H1 (cell line): ENCODE measurements around the gene ENTPD8. TPM values are rescaled to one million over a fixed set of nuclear protein-coding genes. Genes with fewer than 3 reads are reported as not detected.

Experiments used
- CTCF ChIA-PET: fragments of 300-600 bp; sonication (Branson Sonifier 250); formaldehyde crosslinking; loops from one replicate; lab custom pipeline; 2021; ENCODE audit not compliant: partially characterized antibody; lab: Charles Lee
- POLR2A ChIA-PET: fragments of 300-600 bp; sonication (Branson Sonifier 250); formaldehyde crosslinking; loops from one replicate; lab custom pipeline; 2021; ENCODE audit warnings: inconsistent platforms; ENCODE audit not compliant: partially characterized antibody; lab: Charles Lee
- DNase-seq, 2 experiments: peaks; one replicate each; pipeline versions ENCODE4 v3.0.0 to v3.0.0-alpha.2; 2010 to 2022; ENCODE audit warnings: low spot score in 2 of 2, low read depth in 1 of 2, mixed read lengths in 1 of 2
- FAIRE-seq: peaks from 2 replicates; lab custom pipeline; 2011; peaks lifted over from hg19 to GRCh38; lab: Jason Lieb, UNC
- H2AFZ ChIP-seq: 2 replicates; pipeline ENCODE4 v1.8.1; 2012; ENCODE audit warnings: low read length, inconsistent platforms
- H2AK5ac ChIP-seq: 2 replicates; pipeline ENCODE4 v1.6.1; 2013; ENCODE audit warnings: low read depth, low read length
- H2BK120ac ChIP-seq: replicated peaks from 2 replicates; pipeline ENCODE3; 2013; ENCODE audit warnings: low read depth, low read length, inconsistent platforms
- H2BK12ac ChIP-seq: 2 replicates; pipeline ENCODE4 v1.6.1; 2013; ENCODE audit warnings: low read depth, low read length
- H2BK15ac ChIP-seq: 2 replicates; pipeline ENCODE4 v1.6.1; 2013; ENCODE audit warnings: low read length
- H2BK20ac ChIP-seq: 2 replicates; pipeline ENCODE4 v1.6.1; 2013; ENCODE audit warnings: low read length
- H2BK5ac ChIP-seq: 2 replicates; pipeline ENCODE4 v1.6.1; 2013; ENCODE audit warnings: low read depth, low read length
- H3K14ac ChIP-seq: 2 replicates; pipeline ENCODE4 v1.6.1; 2013; ENCODE audit warnings: inconsistent platforms; ENCODE audit not compliant: insufficient read length
- H3K18ac ChIP-seq: 2 replicates; pipeline ENCODE4 v1.6.1; 2013; ENCODE audit warnings: low read length; ENCODE audit errors: extremely low read depth
- H3K23ac ChIP-seq: 2 replicates; pipeline ENCODE4 v1.6.1; 2013; ENCODE audit warnings: inconsistent platforms; ENCODE audit not compliant: insufficient read length
- H3K23me2 ChIP-seq: 2 replicates; pipeline ENCODE4 v1.6.1; 2013; ENCODE audit warnings: low read depth, low read length
- H3K27ac ChIP-seq: 2 replicates; pipeline ENCODE4 v1.6.1; 2011; ENCODE audit warnings: low read depth, low read length, inconsistent platforms
- H3K27me3 ChIP-seq, 4 experiments: replicated peaks in 1 of 4; 1 replicate in 1 of 4; 2 replicates in 3 of 4; pipeline versions ENCODE4 v1.6.1 to v1.8.1; 2011 to 2013; ENCODE audit warnings: low read length in 3 of 4, mild to moderate bottlenecking in 3 of 4, inconsistent platforms in 2 of 4, mixed read lengths in 2 of 4, moderate library complexity in 1 of 4; ENCODE audit not compliant: control insufficient read depth in 3 of 4, insufficient read depth in 3 of 4; ENCODE audit errors: extremely low read depth in 1 of 4
- H3K36me3 ChIP-seq, 4 experiments: 2 replicates each; pipeline versions ENCODE4 v1.6.1 to v1.8.1; 2011 to 2013; ENCODE audit warnings: mild to moderate bottlenecking in 4 of 4, low read length in 3 of 4, moderate library complexity in 2 of 4, control low read depth in 1 of 4, inconsistent platforms in 1 of 4; ENCODE audit not compliant: insufficient read depth in 4 of 4, control insufficient read depth in 2 of 4
- H3K4ac ChIP-seq: replicated peaks from 2 replicates; pipeline ENCODE3; 2013; ENCODE audit warnings: low read length, low read depth, mixed read lengths, inconsistent platforms; ENCODE audit not compliant: insufficient read length
- H3K4me1 ChIP-seq, 4 experiments: replicated peaks in 1 of 4; 1 replicate in 1 of 4; 2 replicates in 3 of 4; pipeline versions ENCODE4 v1.6.1 to v1.8.1; 2011 to 2013; ENCODE audit warnings: low read length in 3 of 4, inconsistent platforms in 2 of 4, mixed read lengths in 1 of 4; ENCODE audit not compliant: insufficient read depth in 4 of 4, control insufficient read depth in 3 of 4
- H3K4me2 ChIP-seq, 2 experiments: 2 replicates each; pipeline versions ENCODE4 v1.6.1 to v1.8.1; 2011 to 2013; ENCODE audit warnings: low read depth in 2 of 2, low read length in 2 of 2, control low read depth in 1 of 2, inconsistent platforms in 1 of 2, mild to moderate bottlenecking in 1 of 2; ENCODE audit not compliant: insufficient read depth in 1 of 2
- H3K4me3 ChIP-seq, 4 experiments: fragments of 200-600, 300-600 bp in 1 of 4; sonication (generic), shearing (Covaris generic), sonication (Bioruptor Twin) in 1 of 4; 2 replicates each; pipeline versions ENCODE4 v1.5.1 to v1.8.1; 2011 to 2016; ENCODE audit warnings: low read length in 4 of 4, low read depth in 3 of 4, control low read depth in 2 of 4, inconsistent platforms in 2 of 4, mild to moderate bottlenecking in 2 of 4, mixed read lengths in 1 of 4, moderate library complexity in 1 of 4; ENCODE audit not compliant: insufficient read depth in 2 of 4; ENCODE audit errors: extremely low read depth in 1 of 4
- H3K56ac ChIP-seq: replicated peaks from 2 replicates; pipeline ENCODE3; 2013; ENCODE audit warnings: low read depth, mild to moderate bottlenecking, mixed read lengths, low read length, inconsistent platforms; ENCODE audit not compliant: insufficient read length
- H3K79me1 ChIP-seq: 2 replicates; pipeline ENCODE4 v1.6.1; 2013; ENCODE audit warnings: low read depth, low read length, control low read depth
- H3K79me2 ChIP-seq, 2 experiments: 2 replicates each; pipeline versions ENCODE4 v1.6.1 to v1.8.1; 2012 to 2013; ENCODE audit warnings: low read length in 2 of 2, mild to moderate bottlenecking in 2 of 2, inconsistent platforms in 1 of 2; ENCODE audit not compliant: insufficient read depth in 2 of 2, control insufficient read depth in 1 of 2
- H3K9ac ChIP-seq, 4 experiments: replicated peaks in 1 of 4; 1 replicate in 1 of 4; 2 replicates in 3 of 4; pipeline versions ENCODE4 v1.6.1 to v1.8.1; 2011 to 2013; ENCODE audit warnings: low read depth in 3 of 4, low read length in 3 of 4, control low read depth in 2 of 4, mild to moderate bottlenecking in 2 of 4, moderate library complexity in 2 of 4, inconsistent platforms in 1 of 4; ENCODE audit errors: extremely low read depth in 1 of 4
- H3K9me3 ChIP-seq, 2 experiments: 2 replicates each; pipeline versions ENCODE4 v1.6.1 to v1.8.1; 2012 to 2013; ENCODE audit warnings: mild to moderate bottlenecking in 2 of 2, moderate library complexity in 2 of 2, control low read depth in 1 of 2, inconsistent platforms in 1 of 2, low read depth in 1 of 2, low read length in 1 of 2, mixed read lengths in 1 of 2; ENCODE audit not compliant: insufficient read depth in 2 of 2
- H4K20me1 ChIP-seq, 2 experiments: replicated peaks in 1 of 2; 2 replicates each; pipeline versions ENCODE3 to v1.8.1; 2011 to 2013; ENCODE audit warnings: inconsistent platforms in 2 of 2, low read length in 2 of 2, mild to moderate bottlenecking in 1 of 2; ENCODE audit not compliant: insufficient read depth in 2 of 2, control insufficient read depth in 1 of 2
- H4K5ac ChIP-seq: 2 replicates; pipeline ENCODE4 v1.6.1; 2013; ENCODE audit warnings: low read length, low read depth, mixed read lengths, inconsistent platforms; ENCODE audit not compliant: insufficient read length
- H4K8ac ChIP-seq: 2 replicates; pipeline ENCODE4 v1.8.0; 2013; ENCODE audit warnings: mild to moderate bottlenecking, moderate library complexity, low read length, inconsistent platforms; ENCODE audit not compliant: insufficient read depth; ENCODE audit errors: extremely low read depth
- H4K91ac ChIP-seq: replicated peaks from 2 replicates; pipeline ENCODE3; 2013; ENCODE audit warnings: low read length, mixed read lengths, inconsistent platforms; ENCODE audit not compliant: insufficient read length
- CREB1 ChIP-seq: IDR thresholded peaks from 2 replicates; pipeline ENCODE4 v1.6.1; 2012; ENCODE audit warnings: inconsistent platforms
- WGBS, 2 experiments: shearing (Covaris generic) in 1 of 2; methylation state at CpG; one replicate each; pipeline versions ENCODE4 v1.1.6 to v1.1.7; 2013 to 2015; ENCODE audit warnings: low lambda C conversion rate in 2 of 2, mixed read lengths in 2 of 2, inconsistent platforms in 1 of 2, low coverage in 1 of 2, missing lambda C conversion rate in 1 of 2; ENCODE audit not compliant: insufficient replicate concordance in 2 of 2, insufficient coverage in 1 of 2, insufficient read length in 1 of 2; ENCODE audit errors: extremely low coverage in 1 of 2, missing lambda C conversion rate in 1 of 2; 5-methylcytosine and 5-hydroxymethylcytosine counted together
- polyA plus RNA-seq, 7 experiments: library from polyadenylated mRNA; depleted of rRNA in 3 of 7; stranded (reverse) in 5 of 7; unstranded in 2 of 7; fragments of >200 nt in 5 of 7; fragments of 200-250 nt in 2 of 7; gene quantifications; 1 replicate in 5 of 7; 2 replicates in 1 of 7; 4 replicates in 1 of 7; pipeline versions ENCODE4 v1.2.1 to v1.2.3, GENCODE V29; 2011 to 2013; ENCODE audit warnings: missing spikeins in 2 of 7, mixed read lengths in 2 of 7
- total RNA-seq: library from RNA; stranded (reverse); fragmentation: NEBNext Ultra II Directional; extraction: Animal tissue kit (Norgen Biotek cat#: 25700); gene quantifications from 2 replicates; pipeline ENCODE4 v1.2.1, GENCODE V29; 2021

Gene ENTPD8
- total and polyA plus RNA-seq, 2 of the 8 experiments (the other 6 are each of a cell fraction or from before 2014, with no cell fraction given), result 0.48 to 0.51 TPM

DNA sequence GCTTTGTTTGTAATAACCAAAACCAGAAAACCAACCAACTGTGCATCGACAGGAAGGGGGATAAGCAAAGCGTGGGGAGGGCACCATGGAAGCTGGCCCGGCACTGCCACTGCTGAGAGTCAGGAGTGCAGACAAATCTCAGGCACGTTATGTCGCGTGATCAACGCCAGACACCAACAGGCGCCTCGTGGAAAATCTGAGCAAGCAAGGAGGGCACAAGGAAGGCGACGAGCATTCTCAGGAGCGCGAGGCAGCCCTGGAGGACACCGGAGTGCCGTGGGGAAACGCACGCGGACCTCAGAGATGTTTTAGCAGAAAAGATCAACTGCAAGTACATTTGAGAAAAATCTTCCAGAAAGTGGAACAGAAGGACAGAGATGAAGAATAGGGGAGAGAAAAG is 33.1 kb upstream of the ENTPD8 start:
- no peak for DNase-seq
- Histone ChIP-seq H3K79me1 (no peaks in the 10 kb centered on the region), H3K36me3 (no peaks in the 10 kb centered on the region), H2BK120ac (no peak overlapping the region), H3K18ac (no peak overlapping the region), H4K20me1 (no peaks in the 10 kb centered on the region), H3K9me3 (peaks cover 4 to 11% of the 10 kb centered on the region in 2 experiments; a peak in 3 of 4 replicates), H2BK12ac (no peak overlapping the region), H3K79me2 (no peaks in the 10 kb centered on the region), H2BK15ac (no peak overlapping the region), H3K4me2 (no peak overlapping the region), H3K56ac (no peak overlapping the region), H2BK20ac (no peak overlapping the region), H3K27ac (no peak overlapping the region), H4K91ac (no peak overlapping the region), H4K8ac (no peak overlapping the region), H3K4ac (no peak overlapping the region), H3K14ac (no peak overlapping the region), H2AK5ac (no peak overlapping the region), H2AFZ (no peak overlapping the region), H4K5ac (no peak overlapping the region), H3K9ac (no peak overlapping the region), H3K23me2 (no peaks in the 10 kb centered on the region), H2BK5ac (no peak overlapping the region), H3K27me3 (no peaks in the 10 kb centered on the region; a peak in 1 of 7 replicates), H3K4me1 (no peaks in the 10 kb centered on the region; a peak in 1 of 7 replicates), H3K4me3 (no peak overlapping the region), H3K23ac (no peak overlapping the region)
- no peak for TF ChIP-seq CREB1
- no peak for FAIRE-seq
- ChIA-PET CTCF (interaction anchor here (1.2 to 1.5 kb wide), 3 partner anchors 11 to 1246 kb away, joined by 3 to 4 read pairs (median 3); no protein-coding TSS in a partner anchor), POLR2A (no interaction called here)
- WGBS, 2 experiments, result 93% methylated on average over 16 of the region's 18 CpGs; no CpG with 5 or more reads in 1 of the 2 experiments
